ENCODE measurements around the gene HAGHL.

HAGHL gene

DNA sequence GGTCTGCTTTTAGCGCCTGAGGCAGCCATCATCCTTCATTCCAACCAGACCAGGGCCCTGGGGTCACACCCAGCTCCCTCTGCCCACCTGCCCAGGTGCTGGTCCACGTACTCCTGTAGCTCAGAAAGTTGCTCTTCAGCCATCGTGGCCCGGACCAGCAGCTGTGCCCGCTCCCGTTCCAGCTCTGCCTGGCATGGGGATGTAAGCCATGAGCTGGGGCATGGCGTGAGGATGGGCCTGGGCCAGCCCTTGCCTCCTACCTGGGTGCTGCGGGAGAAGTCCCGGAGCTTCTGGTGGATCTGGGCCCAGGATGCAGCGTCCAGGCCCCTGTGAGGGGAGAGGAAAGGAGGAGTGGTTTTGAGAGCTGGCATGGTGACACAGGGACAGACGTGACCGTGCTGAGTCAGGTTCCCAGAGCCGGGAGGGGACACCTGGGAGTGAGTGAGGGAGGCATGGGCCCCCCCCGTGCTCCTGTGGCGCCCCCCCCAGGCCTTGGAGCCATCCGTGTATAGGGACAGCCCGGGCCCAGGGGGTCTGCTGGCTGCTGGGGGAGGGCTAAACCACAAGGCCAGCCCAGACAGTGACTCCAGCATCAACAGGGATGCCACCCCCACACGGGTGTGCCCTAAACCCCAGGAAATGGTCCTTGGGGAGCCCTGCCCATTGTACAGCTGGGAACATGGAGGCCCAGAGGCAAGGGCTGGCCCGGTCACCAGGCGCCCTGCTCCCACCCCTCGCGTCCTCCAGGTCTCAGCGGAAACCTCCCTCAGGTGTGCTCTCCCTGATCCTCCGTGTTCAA is 3.9 kb upstream of the HAGHL start:
- no peak for DNase-seq

DNA sequence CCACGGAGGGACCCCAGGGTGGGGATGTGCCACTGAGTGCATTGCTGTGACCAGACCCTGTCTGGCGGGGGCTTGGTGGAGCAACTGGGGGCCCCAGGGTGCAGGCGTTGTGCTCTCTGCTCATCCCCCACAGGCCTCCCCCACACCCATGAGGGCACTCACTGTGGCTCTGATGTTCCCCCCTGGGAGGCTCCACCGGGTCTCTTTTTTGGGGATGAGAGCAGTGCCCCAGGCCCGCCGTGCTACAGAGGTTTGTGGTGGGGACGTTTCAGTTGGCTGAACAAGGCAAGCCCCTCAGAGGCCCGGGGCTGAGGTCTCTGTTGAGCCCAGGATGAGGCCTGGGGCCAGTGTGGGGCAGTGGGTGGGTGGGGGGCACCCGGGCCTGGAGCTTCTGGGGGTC is 3.2 kb upstream of the HAGHL start:
- DNase-seq = no peak

DNA sequence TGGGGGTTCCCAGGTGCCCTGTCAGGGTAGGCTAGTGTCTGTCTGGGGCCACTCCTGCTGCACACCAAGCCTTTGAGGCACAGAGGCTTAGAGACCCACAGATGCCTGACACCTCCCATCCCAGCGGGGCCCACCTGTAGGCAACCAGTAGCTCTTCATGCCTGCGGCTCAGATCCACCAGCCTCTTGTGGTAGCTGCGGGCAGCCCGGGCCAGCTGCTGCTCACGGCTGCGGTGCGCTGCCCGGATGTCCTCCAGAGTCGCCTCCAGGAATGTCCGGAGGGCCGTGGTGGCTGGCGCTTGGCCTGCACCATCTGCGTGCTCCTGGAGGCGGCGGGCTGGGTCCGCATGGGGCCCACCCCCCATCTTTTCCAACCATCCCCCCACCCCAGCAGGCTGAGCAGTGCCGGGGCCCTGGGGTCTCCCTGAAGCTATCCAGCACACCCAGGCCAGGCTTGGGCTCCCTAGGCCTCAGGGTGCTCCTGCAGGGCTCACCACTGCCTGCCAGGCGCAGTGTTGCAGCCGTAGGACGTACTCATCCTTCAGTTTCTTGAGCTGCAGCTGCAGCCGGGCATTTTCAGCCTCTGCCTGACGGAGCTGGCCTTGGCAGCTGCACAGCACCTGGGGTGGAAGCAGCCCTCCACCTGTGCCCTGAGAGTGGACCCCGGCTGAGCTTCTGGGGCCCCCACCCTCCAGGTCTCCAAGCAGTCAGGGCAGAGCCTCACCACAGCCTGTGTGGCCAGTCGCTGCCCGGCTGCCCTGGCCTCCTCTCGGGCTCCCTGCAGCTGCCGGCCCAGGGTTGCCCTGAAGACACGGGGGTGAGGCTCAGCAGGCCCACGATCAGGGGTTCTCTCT is 2.5 kb upstream of the HAGHL start:
- no peak for DNase-seq

DNA sequence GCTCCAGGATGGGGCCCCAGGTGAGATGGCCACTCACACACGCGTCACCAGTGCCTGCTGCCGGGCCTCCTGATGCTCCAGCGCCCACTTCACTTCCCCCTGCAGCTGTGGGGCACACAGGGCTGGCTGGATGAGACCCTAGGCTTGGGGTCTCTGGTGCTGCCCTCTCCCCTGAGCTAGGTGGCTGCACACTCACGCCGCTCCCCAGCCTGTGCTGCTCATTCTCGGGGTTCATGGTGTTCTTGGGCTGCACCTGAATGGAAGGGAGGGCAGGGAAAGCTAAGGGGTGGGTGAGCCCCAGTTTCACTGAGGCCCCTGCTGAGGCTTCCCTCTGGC is 1.9 kb upstream of the HAGHL start:
- DNase-seq = no peak

DNA sequence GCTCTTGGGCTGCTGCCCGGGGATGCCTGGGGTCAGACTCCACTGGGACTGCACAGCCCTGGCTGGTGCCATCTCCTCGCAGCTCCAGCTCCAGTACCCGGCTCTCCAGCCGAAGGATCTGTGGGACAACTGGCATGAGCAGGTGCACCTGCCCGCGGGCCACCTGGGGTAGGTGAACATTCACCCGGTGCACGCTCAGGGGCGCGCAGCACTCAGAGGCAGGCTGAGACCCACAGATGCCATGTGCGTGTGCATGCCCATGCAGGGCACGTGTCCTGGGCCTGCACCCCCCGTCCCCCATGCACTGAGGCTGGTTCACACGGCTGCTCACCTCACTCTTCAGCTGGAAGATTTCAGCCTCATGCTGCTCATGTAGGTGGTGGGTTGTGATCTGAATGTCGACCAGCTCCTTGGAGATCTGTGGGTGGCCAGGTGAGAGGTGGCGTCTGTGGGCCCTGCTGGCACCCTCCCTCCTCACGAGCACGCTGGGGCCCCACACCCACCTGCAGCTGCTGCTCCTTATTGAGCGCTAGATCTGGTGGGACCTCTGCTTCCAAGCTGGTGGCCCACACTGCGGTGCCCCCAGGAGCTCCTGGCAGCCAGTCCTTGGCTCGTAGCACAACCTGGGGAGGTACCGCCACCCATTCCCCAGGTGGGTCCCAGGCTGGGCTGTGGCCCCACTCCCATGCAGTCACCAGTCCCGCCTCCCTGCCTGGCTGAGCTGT is 1.3 kb upstream of the HAGHL start:
- DNase-seq = no peak

DNA sequence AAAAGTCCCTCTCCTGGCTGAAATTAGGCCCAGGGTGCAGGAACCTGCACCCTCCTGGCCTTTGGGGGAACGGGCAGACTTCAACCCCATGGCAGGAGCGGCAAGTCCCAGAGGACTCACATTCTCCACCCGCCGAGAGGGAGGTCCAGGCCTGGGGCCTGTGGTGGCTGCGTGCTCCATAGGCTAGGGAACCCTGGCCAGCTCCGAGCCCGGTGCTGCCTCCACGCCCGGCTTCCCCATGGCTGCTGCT is 793 bp upstream of the HAGHL start:
- DNase-seq = no peak

DNA sequence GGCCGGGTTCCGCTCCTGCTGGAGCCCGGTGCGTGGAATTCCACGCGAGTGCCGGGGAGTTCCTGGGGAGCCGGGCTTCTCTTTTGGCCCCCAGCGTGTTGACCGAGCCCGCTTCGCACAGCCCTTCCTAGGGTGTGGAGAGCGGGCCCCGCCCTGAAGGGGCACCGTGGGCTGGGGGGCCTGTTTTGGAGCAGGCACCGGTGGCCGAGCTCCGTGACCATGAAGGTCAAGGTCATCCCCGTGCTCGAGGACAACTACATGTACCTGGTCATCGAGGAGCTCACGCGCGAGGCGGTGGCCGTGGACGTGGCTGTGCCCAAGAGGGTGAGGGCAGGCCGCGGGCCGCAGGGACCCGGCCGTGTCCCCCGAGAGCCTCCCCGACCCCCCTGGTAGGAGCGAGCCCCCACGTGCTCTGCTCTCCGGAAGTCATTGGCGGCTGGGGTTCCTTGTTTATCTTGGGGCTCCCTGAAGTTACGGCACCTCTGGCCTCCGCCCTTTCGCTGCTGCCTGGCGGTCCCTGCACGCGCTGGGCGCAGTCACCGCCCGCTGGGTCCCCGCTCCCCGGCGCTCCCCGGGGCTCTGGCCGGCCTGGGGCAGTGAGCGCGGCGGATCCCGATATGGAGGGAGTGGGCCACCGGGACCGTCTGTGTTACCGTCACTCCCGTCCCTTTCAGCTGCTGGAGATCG is 528 bp downstream of the HAGHL start:
- DNase-seq = no peak

DNA sequence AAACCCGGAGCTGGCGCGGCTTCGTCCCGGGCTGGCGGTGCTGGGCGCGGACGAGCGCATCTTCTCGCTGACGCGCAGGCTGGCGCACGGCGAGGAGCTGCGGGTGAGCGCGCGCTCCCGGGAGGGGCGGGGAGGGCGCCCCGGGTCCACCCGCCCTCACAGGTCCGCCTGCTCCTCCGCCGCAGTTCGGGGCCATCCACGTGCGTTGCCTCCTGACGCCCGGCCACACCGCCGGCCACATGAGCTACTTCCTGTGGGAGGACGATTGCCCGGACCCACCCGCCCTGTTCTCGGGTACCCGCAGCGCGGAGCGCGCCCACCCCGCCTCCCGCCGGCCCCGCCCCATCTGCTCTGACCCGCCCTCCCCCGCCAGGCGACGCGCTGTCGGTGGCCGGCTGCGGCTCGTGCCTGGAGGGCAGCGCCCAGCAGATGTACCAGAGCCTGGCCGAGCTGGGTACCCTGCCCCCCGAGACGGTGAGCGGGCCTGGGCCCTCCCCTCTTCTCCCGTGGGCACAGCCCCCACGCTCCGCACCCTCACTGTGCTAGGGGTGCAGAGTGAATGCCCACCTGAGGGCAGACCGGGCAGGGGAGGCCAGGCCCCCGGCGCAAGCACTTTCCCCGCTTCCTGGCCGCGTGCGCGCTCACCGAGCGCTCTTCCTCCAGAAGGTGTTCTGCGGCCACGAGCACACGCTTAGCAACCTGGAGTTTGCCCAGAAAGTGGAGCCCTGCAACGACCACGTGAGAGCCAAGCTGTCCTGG is 1.4 kb downstream of the HAGHL start:
- DNase-seq = peak; percentile 32 to 85

DNA sequence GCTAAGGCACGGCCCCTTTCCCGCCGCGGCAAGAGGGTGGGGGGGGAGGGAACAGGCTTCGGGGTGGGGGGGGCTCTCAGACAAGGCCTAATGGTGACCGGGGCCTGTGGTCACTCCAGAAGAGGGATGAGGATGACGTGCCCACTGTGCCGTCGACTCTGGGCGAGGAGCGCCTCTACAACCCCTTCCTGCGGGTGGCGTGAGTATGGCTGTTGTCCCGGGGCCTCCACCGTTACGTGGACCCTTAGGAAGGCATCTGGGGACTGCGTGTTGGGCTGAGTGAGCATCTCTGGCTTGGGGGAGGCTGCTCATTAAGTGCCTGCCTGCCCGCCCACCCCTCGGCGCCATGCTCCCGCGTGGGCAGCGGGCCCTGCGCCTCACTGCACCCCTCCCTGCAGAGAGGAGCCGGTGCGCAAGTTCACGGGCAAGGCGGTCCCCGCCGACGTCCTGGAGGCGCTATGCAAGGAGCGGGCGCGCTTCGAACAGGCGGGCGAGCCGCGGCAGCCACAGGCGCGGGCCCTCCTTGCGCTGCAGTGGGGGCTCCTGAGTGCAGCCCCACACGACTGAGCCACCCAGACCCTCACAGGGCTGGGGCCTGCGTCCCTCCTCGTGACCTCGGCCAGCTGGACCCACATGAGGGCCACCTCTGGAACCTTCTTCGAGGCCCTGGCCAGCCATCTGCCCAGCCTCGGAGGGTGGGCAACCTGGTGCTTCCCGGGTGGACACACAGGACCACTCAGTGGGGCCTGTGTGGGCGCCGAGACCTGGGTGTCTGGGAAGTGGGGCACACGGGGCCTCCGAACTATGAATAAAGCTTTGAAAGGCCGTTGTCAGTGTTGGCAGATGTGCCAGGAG is 2.2 kb downstream of the HAGHL start:
- peak in 1 of 2 experiments; percentile 45 for DNase-seq

DNA sequence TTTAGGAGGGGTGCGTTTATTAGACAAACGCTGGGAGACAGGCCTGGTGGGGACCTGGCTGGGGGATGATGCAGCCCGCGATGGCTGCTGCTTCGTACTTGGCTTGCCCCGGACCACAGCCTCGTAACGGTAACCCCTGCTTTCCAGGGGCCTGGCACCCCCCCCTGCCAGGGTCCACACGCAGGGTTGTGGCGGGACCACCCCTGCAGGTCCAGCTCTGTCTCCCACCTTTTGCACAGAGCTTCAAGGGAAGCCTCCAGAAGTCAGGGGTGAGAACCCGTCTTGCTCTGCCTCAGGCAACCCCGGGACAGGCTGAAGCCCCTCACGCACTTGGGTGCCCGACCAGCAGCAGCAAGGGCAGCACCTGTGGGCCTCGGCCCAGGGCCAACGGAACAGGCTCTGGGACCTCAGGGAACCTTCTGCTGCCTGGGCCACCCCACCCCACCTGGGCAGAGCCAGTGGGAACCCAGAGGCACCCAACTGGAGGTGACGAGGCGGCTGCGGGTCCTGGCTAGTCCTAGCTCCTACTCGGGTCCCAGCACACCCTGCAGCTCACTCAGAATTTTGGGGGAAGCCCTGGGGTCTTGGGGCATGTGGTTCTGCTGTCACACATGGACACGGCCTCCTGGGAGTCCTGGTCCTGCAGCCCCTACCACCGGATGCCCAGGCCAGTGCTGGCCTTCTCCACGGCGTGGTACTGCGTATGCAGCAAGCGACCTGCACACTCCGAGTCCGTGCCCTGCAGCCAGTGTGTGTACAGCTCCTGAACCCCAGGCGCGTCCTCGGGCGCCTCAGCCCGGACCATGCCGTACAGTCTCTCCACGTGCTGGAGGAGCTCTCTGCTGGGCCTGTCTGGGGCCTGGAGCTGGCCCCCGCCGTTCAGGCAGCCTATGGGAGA is 3.1 kb downstream of the HAGHL start:
- DNase-seq = no peak

DNA sequence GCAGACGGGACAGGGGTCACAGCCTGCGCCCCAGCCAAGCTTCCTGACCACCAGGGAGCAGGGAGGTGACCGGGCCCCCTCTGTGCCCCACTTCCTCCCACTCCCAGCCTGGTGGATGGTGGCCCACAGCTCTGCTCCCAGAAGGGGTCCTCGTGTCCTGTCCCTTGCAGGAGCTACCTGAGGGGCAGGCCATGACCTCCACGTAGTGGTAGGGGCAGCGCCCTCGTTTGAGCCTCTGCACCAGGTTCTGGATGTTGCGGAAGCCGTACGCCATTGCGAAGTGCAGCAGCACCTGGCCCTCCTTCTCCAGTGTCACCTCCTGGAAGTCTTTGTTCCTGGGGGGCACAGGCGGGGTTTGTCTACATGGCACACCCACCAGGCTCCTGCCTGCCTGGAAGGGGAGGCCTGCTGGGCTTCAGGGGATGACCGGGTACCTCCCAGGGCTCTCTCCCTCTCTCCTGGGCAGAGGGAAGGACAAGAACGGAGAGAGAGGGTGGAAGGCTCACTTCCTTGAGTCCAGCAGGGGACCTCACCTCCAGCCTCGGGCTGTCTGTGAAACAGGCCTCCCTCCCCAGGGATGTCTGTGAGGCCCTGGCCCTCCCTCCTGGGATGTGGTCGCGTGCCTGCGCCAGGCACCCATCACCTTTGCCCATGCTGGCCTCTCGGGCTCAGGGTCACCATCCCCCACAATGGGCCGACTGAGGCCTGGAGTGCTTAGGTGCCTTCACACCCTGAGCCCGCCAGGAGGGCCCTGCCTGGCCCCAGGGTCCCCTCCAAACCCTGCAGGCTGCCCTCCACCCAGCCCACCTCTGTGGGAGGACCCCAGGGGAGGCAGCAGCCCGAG is 4.0 kb downstream of the HAGHL start:
- DNase-seq = no peak

DNA sequence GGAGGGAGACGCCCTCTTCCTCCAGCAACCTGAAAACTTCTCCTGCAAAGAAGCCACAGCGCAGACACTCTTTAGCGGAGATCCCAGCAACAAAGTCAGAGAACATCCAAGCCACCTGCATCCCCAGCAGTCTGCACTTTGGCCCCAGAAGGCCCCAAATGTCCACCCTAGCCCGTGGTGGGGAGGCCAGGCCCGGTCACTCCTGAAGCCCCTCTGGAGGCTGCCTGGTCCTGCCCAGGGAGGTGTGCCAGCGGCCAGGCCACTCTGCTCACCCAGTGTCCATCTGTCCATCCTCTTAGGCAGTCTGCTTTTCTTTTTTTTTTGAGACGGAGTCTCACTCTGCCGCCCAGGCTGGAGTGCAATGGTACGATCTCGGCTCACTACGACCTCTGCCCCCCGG is 5.4 kb downstream of the HAGHL start:
- DNase-seq = no peak

DNA sequence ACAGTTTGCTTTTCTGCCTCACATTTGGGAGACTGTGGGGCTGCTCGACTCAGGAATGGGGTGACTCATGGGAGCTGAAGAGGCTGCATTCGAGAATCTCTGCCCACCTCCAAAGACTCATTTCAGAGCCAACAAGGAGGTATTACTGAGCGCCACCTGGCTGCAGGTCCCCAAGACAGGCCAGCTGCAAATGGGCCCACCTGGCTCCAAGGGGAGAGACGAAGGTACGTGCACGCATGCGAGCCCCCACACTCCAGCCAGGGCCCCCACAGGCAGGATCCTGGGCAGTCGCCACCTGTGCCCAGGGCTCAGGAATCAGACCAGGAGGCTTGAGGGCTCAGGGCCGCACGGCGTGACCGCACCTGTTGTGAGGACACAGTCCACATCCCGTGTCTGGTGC is 6.0 kb downstream of the HAGHL start:
- DNase-seq = no peak

DNA sequence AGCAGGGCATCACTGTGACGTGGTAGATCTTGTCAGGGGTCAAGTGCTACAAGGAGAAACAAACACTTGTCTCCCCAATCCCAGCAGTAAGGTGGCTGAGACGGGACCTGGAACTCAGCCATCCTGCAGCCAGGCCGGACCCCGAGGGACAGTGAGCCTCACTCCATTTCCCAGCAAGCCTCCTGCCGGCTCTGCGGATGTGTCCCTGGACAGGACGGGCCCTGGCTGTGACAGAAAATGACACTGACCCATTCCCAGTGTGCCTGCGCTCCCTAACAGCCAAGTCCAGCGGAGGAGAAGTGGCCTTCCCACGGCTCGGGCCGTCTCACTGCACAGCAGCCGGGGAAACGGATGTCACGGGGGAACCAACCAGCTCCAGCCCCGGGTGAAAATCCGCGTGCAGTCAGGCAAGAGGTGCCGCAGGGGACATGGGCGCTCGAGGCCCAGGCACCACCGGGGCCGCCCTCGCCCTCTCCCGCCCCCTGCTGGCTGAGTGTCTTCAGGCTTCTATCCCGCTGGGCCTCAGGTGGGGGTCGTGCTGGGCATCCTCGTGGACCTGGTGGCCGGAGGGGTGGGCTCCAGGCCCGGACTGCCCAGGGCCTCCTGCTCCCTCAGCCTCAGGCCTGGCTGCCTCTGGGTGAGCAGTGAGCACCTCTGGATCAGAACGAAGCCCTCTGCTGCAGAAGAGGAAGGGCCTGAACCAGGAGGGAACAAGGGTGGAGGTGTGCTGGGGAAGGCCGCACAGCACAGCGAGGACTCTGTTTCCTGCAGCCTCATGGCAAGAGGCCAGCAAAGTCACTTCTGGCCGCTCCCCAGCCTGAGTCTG is 6.7 kb downstream of the HAGHL start:
- DNase-seq = no peak

DNA sequence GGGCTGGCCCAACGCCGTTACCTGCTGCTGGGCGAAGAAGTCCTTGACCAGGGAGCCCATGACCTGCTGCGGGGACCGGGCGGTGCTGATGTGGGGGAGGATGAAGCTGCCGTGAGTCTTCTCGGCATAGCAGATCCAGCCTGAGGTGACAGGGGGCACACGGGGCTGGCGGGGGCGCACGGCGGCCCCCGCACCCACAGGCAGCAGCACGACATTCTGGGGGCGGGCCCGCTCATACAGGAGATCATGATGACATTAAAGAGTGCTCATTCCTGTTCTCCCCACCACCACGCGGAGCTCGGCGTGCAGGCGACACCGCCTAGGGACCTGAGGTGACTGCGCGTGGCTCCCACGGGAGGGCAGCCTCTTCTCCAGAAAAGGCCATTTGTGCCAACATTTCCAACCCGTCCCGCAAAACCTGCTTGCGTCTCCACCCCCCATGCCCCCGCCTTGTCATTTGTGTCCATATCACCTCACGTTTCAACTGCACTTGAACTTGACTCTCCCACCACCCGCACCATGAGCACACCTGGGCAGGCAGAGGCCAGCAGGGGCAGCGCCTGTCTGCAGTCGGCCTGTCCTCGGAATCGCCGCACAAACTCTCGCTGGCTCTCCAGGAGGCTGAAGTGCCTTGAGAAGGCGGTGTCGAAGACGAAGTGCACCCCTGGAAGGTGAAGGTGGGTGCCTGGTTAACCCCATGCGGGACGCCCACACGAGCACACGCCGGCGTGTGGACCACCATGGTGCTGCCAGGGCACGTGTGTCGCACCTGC is 7.5 kb downstream of the HAGHL start:
- DNase-seq = no peak

DNA sequence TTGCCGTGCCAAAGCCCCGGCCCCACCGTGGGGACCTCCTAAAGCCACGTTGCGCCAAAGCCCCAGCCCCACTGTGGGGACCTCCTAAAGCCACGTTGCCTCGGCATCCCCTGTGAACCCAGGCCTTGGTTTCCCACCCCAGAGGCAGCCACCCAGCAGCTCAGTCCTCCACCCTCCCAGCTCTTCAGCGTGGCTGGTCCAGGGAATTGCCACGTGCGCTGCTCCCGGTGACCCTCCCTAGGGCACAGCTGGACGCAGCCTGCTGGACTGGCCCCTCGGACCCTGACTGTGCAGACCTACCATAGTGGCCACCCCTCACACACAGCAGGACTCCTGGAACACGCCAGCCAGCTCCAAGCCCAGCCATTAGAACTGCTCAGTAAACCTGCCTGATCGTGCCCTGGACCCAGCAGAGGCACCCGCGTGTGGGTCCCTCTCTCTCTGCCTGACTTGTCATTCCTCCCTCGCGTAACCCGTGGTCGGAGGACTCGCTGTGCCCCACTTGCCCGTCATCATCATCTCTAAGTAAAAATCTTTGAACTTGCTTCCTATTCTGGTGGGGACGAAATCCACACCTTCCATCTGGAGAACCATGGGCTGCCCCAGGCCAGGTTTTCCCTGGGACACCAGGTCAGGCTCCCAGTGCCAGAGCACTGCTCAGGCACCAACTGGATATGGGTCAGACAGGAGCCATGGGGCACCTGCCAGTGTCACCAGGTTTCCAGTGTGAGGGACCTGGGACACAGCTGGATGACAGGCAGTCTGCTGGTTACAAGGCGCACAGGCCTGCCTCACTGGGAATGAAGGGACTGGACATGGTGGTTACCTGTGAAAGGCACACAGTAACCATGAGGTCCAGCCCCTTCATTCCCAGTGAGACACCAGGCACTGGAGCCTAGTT is 8.3 kb downstream of the HAGHL start:
- DNase-seq = no peak

DNA sequence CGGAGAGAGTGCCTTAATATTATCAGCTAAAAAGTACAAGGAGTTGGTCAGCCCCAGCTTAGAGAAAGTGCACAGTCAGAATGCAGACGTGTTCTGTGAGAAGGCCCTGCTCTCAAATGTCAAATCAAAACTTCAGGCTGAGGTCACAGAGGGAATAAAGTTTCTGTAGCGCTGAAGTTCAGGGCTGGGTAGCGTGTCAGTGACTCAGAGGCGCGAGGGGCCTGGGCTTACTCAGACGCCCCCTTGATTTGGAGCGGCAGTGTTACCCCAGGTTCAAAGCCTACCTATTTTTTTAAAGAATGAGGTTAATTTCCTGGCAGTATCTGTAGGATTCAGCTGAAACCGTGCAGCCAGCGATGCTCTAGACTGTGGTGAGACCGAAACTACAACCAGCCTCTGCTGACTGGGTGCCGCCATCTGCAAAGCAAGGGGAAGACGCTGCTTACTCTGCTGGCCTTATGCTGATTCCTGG is 9.1 kb downstream of the HAGHL start:
- DNase-seq = no peak
